ENCODE measurements around the gene GALK1.

DNA sequence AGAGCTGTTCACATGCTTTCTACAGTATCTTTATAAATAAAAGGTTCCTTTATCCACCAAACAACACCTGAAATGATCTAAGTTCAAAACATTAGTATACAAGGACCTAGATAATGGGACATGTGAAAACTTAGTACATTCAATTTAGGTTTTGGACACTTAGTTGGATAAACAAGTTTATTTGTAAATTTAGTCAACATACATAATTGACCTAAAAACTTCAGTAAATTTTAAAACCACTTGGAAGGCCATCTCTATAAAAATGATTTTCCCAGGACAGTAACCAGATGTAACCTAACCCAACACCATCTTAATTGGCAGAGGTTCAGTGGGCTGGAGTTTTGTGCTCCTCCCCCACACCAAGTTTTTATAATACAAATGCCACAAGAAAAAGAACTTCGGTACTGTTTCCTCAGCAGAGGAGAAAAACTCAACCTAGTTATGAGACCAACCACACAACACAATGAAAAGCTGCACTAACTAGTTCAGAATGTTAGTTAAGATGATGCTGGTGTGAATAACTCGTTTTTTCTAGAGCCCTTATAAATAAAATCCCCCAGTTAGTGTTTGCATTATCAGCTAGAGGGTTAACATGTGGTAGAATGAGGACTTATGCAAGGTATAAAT lies 12.4 kb upstream of the GALK1 start:
- TF ChIP-seq, protein P1, sequence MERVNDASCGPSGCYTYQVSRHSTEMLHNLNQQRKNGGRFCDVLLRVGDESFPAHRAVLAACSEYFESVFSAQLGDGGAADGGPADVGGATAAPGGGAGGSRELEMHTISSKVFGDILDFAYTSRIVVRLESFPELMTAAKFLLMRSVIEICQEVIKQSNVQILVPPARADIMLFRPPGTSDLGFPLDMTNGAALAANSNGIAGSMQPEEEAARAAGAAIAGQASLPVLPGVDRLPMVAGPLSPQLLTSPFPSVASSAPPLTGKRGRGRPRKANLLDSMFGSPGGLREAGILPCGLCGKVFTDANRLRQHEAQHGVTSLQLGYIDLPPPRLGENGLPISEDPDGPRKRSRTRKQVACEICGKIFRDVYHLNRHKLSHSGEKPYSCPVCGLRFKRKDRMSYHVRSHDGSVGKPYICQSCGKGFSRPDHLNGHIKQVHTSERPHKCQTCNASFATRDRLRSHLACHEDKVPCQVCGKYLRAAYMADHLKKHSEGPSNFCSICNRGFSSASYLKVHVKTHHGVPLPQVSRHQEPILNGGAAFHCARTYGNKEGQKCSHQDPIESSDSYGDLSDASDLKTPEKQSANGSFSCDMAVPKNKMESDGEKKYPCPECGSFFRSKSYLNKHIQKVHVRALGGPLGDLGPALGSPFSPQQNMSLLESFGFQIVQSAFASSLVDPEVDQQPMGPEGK (CRISPR knock-in tag; IDR thresholded peaks at IDR 0.05; ENCODE audit: borderline replicate concordance) = 0 out of 2 replicates have a peak, but pooled peaks have one; percentile 24
- TF ChIP-seq ZNF565 (CRISPR knock-in tag; conservative IDR thresholded peaks at IDR 0.05; ENCODE audit: low read depth) (no peak), CSDC2 (CRISPR knock-in tag; IDR thresholded peaks at IDR 0.05) (no peak), PPARA (CRISPR knock-in tag; IDR thresholded peaks at IDR 0.05; ENCODE audit: borderline replicate concordance) (no peak), ZFP30 (CRISPR knock-in tag; IDR thresholded peaks at IDR 0.05) (no peak; the same call in none of the 2 replicates), ISL1 (CRISPR knock-in tag; IDR thresholded peaks at IDR 0.05) (no peak), ZNF8 (CRISPR knock-in tag; IDR thresholded peaks at IDR 0.05) (0 out of 2 replicates have a peak, but pooled peaks have one; percentile 21)
- TF ChIP-seq, protein P2, sequence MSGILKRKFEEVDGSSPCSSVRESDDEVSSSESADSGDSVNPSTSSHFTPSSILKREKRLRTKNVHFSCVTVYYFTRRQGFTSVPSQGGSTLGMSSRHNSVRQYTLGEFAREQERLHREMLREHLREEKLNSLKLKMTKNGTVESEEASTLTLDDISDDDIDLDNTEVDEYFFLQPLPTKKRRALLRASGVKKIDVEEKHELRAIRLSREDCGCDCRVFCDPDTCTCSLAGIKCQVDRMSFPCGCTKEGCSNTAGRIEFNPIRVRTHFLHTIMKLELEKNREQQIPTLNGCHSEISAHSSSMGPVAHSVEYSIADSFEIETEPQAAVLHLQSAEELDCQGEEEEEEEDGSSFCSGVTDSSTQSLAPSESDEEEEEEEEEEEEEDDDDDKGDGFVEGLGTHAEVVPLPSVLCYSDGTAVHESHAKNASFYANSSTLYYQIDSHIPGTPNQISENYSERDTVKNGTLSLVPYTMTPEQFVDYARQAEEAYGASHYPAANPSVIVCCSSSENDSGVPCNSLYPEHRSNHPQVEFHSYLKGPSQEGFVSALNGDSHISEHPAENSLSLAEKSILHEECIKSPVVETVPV (CRISPR knock-in tag; IDR thresholded peaks at IDR 0.05) = peak; percentile 65

All from SK-N-SH treated with all-trans-retinoic acid at 6 μM for 48 hours (cell line).